Large intestine (tissue), 3 donors: Measurements from ENCODE around the gene CCND3. TPM values are rescaled to one million over a fixed set of nuclear protein-coding genes. Genes with fewer than 3 reads are reported as not detected.
A peak's percentile ranks its signal among the peaks of the same experiment; 100 is the strongest.

Experiments used
- DNase-seq, 2 donors: peaks; one replicate each; pipeline versions ENCODE4 v3.0.0 to v3.0.0-alpha.2; 2013
- H3K27ac ChIP-seq: one replicate; pipeline ENCODE4 v1.5.1; 2013; ENCODE audit warnings: low read length
- H3K27me3 ChIP-seq: 2 replicates; pipeline ENCODE4 v1.6.1; 2013; ENCODE audit warnings: low read length; ENCODE audit not compliant: control insufficient read depth, insufficient read depth
- H3K36me3 ChIP-seq: 2 replicates; pipeline ENCODE4 v1.6.1; 2013; ENCODE audit warnings: low read length; ENCODE audit not compliant: control insufficient read depth, insufficient read depth
- H3K4me1 ChIP-seq: one replicate; pipeline ENCODE4 v1.6.1; 2013; ENCODE audit warnings: low read length; ENCODE audit not compliant: control insufficient read depth, insufficient read depth
- H3K4me3 ChIP-seq: one replicate; pipeline ENCODE4 v1.5.1; 2013; ENCODE audit warnings: low read length
- H3K9me3 ChIP-seq: one replicate; pipeline ENCODE4 v1.6.1; 2013; ENCODE audit warnings: mild to moderate bottlenecking, low read depth, low read length, moderate library complexity; ENCODE audit not compliant: control insufficient read depth
- WGBS: methylation state at CpG from one replicate; pipeline ENCODE4 v1.1.5; 2013; ENCODE audit warnings: low lambda C conversion rate; ENCODE audit not compliant: insufficient coverage; 5-methylcytosine and 5-hydroxymethylcytosine counted together
- polyA plus RNA-seq: library from polyadenylated mRNA; unstranded; fragments of 120-200 nt; gene quantifications from one replicate; pipeline ENCODE4 v1.2.1, GENCODE V29; 2013

Gene CCND3
- polyA plus RNA-seq, 1 donor: 53.6 TPM

DNA sequence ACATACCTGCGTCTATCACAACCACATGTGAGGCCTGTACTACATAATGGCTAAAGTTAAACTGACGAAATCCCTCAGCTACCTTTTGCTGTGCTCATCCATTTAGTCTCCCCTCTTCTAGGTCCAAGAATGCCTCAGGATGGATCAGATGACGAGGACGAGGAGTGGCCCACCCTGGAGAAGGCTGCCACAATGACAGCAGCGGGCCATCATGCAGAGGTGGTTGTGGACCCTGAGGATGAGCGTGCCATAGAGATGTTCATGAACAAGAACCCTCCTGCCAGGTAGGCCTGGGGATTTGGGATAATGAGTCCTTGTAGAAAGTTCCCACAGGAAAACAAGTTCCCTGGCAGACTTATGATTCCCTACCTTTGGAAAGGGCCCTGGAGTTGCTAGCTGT, 14.4 kb downstream of the CCND3 start:
- Histone ChIP-seq H3K36me3 (peaks cover 57% of the 10 kb centered on the region), H3K9me3 (no peaks in the 10 kb centered on the region), H3K4me1 (peaks cover 7% of the 10 kb centered on the region), H3K4me3 (no peak overlapping the region), H3K27ac (no peak overlapping the region), H3K27me3 (no peaks in the 10 kb centered on the region)
- DNase-seq: no peak
- no CpG with 5 or more reads among the region's 6 CpGs for WGBS

DNA sequence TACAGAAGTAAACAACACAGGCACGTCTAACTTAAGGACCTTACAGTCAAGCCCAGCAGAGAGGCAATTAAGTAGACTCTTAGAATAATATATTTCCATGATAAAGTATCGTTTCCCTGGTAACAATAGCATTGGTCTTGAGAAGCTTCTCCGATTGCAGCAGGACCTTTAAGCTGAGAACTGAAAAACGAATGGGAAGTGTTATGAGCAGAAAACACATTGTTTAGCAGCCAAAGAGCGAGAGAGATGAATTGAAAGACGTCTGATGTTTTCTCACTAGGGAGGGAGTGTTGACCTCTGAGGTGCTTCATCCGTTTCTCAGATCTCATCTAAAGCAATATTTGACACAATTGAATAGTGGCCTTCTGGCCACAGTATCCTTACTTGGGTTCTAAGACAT, 19.5 kb downstream of the CCND3 start:
- H3K27me3 ChIP-seq: no peaks in the 10 kb centered on the region
- no peaks in the 10 kb centered on the region for H3K9me3 ChIP-seq
- no CpG with 5 or more reads among the region's 7 CpGs for WGBS
- H3K4me3 ChIP-seq: peak overlapping the region; percentile 66
- H3K4me1 ChIP-seq: peaks cover 20% of the 10 kb centered on the region
- no peak for DNase-seq
- peaks cover 7% of the 10 kb centered on the region for H3K36me3 ChIP-seq
- no peak overlapping the region for H3K27ac ChIP-seq

- no CpG with 5 or more reads among the region's 20 CpGs for WGBS
- peaks cover 20% of the 10 kb centered on the region for H3K4me1 ChIP-seq
Measured at GRCh38 chr6:41921712-41921998, 20.0 kb downstream of the CCND3 start.

DNA sequence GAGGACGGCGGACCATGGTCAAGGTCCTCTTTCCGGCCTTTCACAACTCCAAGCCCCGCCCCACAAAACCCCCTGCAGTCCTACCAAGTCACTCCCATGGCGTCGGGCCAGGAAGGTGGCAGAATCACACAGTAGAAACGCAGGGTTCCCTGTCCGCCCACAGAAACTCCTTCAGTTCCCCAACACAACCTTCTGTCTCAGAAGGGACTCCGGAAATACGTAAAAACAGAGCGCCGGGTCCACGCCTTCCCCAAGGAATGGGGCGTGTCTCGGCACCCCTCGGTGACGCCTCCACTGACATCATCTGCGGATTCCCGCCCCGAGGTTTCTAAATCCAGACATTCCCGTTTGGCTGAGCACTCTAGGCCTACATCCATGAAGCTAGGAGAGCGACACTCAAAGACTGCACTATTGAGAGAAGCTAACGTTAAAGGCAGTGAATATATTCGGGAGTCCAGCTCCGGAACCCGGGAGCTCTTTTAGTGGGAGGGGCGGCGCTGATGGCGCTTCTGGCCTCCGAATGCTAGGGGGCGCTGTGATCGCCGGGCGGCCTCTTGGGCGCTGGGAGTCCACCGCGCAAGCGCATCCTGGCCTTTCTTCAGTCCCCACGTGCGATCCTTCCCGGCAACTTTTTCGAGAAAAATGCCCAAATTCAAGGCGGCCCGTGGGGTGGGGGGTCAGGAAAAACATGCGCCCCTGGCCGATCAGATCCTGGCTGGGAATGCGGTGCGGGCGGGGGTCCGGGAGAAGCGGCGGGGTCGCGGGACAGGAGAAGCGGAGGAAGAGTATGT, 20.5 kb downstream of the CCND3 start, which contains the start of the genes BYSL and MED20:
TSS of gene BYSL (plus strand) at position 579 of the 791 bp plus-strand sequence. CDS start at position 643, 64 bp downstream.
TSS of gene MED20 (minus strand) at position 219 of the 791 bp plus-strand sequence. CDS start at position 98, 121 bp downstream.
- H3K27ac ChIP-seq: peak within 1 kb of the TSS; percentile 93
- H3K4me3 ChIP-seq: peak within 1 kb of the TSS; percentile 66
- WGBS: no CpG with 5 or more reads among the region's 55 CpGs
- peaks cover 20% of the 10 kb centered on the region for H3K4me1 ChIP-seq
- no peaks in the 10 kb centered on the region for H3K27me3 ChIP-seq
- no peaks in the 10 kb centered on the region for H3K9me3 ChIP-seq
- peaks cover 8% of the 10 kb centered on the region for H3K36me3 ChIP-seq
- DNase-seq: peak; percentile 94 to 96

More at GRCh38 chr6:41921712-41921998, 20.0 kb downstream of the CCND3 start:
- Histone ChIP-seq H3K36me3 (peaks cover 7% of the 10 kb centered on the region), H3K27me3 (no peaks in the 10 kb centered on the region), H3K9me3 (no peaks in the 10 kb centered on the region), H3K27ac (peak overlapping the region; percentile 93), H3K4me3 (peak overlapping the region; percentile 66)
- DNase-seq: peak in 1 of 2 donors; percentile 13

DNA sequence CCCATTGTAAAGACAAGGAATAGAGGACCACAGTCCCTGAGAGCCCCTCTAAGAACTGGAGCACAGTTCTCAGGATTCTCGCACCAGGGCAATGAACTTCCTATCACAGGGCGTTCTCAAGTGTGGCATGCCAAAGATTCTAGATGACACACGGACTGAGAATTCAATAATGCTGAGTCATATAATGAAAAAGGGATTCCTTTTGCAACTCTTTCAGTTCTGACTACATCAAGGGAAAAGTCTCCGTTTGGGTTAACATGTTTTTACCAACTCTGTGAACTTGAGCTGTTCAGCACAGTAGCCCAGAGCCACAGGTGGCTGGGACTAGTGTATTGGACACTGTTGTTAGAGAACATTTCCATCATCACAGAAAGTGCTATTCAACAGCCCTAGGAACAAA, 24.1 kb downstream of the CCND3 start:
- Histone ChIP-seq H3K36me3 (peaks cover 28% of the 10 kb centered on the region), H3K9me3 (no peaks in the 10 kb centered on the region), H3K4me1 (peaks cover 15% of the 10 kb centered on the region), H3K4me3 (no peak overlapping the region), H3K27ac (no peak overlapping the region), H3K27me3 (no peaks in the 10 kb centered on the region)
- DNase-seq: no peak
- no CpG with 5 or more reads among the region's 4 CpGs for WGBS

- no peaks in the 10 kb centered on the region for H3K27me3 ChIP-seq
- H3K4me3 ChIP-seq: no peak overlapping the region
- H3K4me1 ChIP-seq: peaks cover 7% of the 10 kb centered on the region
- DNase-seq: no peak
- H3K9me3 ChIP-seq: no peaks in the 10 kb centered on the region
- no CpG with 5 or more reads among the region's 4 CpGs for WGBS
- H3K27ac ChIP-seq: no peak overlapping the region
- peaks cover 37% of the 10 kb centered on the region for H3K36me3 ChIP-seq
Measured at GRCh38 chr6:41914869-41915530, 26.6 kb downstream of the CCND3 start.

- no peak for DNase-seq
- H3K36me3 ChIP-seq: peaks cover 42% of the 10 kb centered on the region
Measured at GRCh38 chr6:41914343-41914742, 27.3 kb downstream of the CCND3 start.

GRCh38 chr6:41909727-41910126, 31.9 kb downstream of the CCND3 start:
- DNase-seq: no peak
- Histone ChIP-seq H3K27ac (no peak overlapping the region), H3K9me3 (no peaks in the 10 kb centered on the region), H3K27me3 (no peaks in the 10 kb centered on the region), H3K4me1 (no peaks in the 10 kb centered on the region), H3K36me3 (peaks cover 70% of the 10 kb centered on the region), H3K4me3 (no peak overlapping the region)
- no CpG with 5 or more reads among the region's 1 CpG for WGBS

More at GRCh38 chr6:41914343-41914742, 27.3 kb downstream of the CCND3 start:
- no peaks in the 10 kb centered on the region for H3K9me3 ChIP-seq
- WGBS: no CpG with 5 or more reads among the region's 2 CpGs
- peaks cover under 1% of the 10 kb centered on the region for H3K4me1 ChIP-seq
- H3K4me3 ChIP-seq: no peak overlapping the region
- H3K27ac ChIP-seq: no peak overlapping the region
- H3K27me3 ChIP-seq: no peaks in the 10 kb centered on the region

DNA sequence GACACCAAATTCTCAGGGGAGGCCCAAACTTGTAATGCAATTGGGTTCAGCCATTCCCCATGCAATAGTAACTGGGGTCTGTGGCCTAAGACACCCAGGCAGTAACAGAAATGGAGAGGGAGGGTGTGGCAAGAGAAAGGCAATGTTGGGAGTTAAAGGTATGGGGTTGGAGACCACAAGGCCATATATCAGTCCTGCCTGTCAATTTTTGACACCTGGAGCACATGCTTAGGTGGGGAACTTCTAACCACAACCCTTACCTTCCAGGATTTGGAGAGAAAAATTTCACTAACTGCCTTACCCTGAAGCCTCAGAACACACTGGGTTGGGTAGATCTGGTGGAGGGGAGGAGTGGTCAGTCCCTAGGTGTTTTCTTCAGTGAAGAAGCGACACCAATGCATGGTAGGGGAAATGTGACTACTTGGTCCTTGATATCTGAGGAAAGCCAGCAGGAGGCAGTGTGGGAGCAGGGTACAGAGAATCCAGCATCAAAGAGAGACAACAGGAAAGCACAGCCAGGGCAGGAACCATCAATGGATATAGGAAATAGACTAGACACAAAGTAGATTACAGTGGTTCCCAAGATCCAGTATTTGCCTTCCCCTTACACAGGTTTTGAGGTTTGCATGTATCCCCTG, 39.6 kb downstream of the CCND3 start:
- Histone ChIP-seq H3K27me3 (no peaks in the 10 kb centered on the region), H3K4me3 (no peak overlapping the region), H3K4me1 (no peaks in the 10 kb centered on the region), H3K27ac (no peak overlapping the region), H3K36me3 (peaks cover 28% of the 10 kb centered on the region), H3K9me3 (no peaks in the 10 kb centered on the region)
- peak in 1 of 2 donors; percentile 19 for DNase-seq
- WGBS: no CpG with 5 or more reads among the region's 1 CpG

DNA sequence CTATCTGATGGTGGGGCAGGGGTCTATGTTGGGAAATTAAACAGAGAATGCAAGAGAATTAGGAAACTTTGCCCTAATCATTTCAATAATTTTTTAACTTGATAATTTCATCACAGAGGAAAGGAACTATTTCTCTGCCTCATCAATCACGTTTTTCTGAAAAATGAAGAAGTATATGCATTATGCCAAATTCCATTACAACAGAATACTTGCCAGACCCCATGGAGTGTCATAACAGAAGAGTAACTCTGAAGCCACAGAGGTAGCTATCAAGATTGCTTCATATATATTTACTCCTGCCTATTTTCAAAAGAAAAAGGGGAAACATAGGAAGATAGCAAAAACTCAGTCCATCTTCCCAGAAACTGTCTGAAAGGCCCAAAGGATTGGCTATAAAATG, 40.7 kb downstream of the CCND3 start:
- no peak overlapping the region for H3K27ac ChIP-seq
- no CpG with 5 or more reads among the region's 1 CpG for WGBS
- H3K9me3 ChIP-seq: no peaks in the 10 kb centered on the region
- H3K4me1 ChIP-seq: peaks cover 3% of the 10 kb centered on the region
- H3K27me3 ChIP-seq: no peaks in the 10 kb centered on the region
- no peak overlapping the region for H3K4me3 ChIP-seq
- no peak for DNase-seq
- H3K36me3 ChIP-seq: peaks cover 16% of the 10 kb centered on the region
